Activated naive CD4-positive, alpha-beta T cell treated with anti-CD3 and anti-CD28 coated beads, Interleukin-2, amount 50 U/mL, for 24 hours (primary cell): ENCODE results near the gene RCC2.
"Not testable (repeated sequence)": the region's sequence is repeated elsewhere in the genome, so short reads cannot be mapped to it uniquely, and the experiment has no call there.

Source experiments
- H3K27ac Mint-ChIP-seq: one replicate; pipeline ENCODE4 v1.8.0; 2021; ENCODE audit warnings: mild to moderate bottlenecking, mixed read lengths
- H3K27me3 Mint-ChIP-seq: one replicate; pipeline ENCODE4 v1.8.0; 2021; ENCODE audit warnings: mixed read lengths
- H3K36me3 Mint-ChIP-seq: one replicate; pipeline ENCODE4 v1.8.0; 2021; ENCODE audit warnings: mixed read lengths
- H3K4me1 Mint-ChIP-seq: one replicate; pipeline ENCODE4 v1.8.0; 2021; ENCODE audit warnings: mixed read lengths
- H3K4me3 Mint-ChIP-seq: one replicate; pipeline ENCODE4 v1.8.0; 2021; ENCODE audit warnings: mild to moderate bottlenecking, mixed read lengths
- H3K9me3 Mint-ChIP-seq: one replicate; pipeline ENCODE4 v1.8.0; 2021; ENCODE audit warnings: mixed read lengths

The RCC2 gene

DNA sequence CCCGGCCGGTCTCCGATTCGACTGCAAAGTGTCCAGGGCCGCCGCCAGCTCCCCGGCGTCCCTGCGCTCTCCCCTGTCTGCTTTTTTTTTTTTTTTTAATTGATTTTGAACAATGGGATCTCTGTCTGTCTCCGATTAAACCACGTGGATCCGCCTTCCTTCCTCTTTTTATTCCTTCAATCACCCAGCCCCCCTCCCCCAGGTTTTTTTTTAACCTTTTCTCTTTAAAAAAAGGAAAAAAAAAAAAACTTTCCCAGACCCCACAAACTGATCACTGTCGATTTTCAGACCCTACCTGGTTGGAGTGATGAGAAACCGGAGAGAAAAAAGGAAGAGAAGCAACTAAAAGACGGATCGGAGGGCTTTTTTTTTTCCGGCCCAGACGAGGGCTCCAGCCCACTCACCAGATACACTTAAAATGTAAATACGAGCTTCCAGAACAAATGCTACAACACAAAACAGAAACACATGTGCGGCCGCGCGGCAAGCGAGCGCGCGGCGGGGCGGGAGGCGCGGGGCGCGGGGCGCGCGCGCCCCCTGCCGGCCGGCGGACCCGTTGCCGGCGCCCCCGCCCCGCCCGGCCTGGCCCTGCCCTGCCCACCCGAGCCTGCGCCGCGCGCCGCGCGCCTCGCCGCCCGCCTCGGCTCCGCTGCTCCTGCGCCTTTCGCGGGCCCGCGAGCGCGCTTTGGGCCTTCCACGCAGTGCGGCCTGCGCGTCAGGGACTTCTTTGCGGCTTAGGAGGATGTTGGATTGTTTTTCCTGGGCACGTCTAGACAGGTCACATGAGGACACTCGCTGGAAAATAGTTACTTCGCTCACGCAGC lies at the start of gene RCC2:
Gene RCC2 (minus strand): TSS at position 428 of the 824 bp plus-strand sequence. CDS start 1,163 bp downstream, outside the sequence.
- Mint-ChIP-seq H3K27me3 (no peaks in the 10 kb centered on the region), H3K4me1 (peaks cover 48% of the 10 kb centered on the region), H3K4me3 (peak within 1 kb of the TSS; percentile 97), H3K9me3 (no peaks in the 10 kb centered on the region), H3K27ac (peak within 1 kb of the TSS; percentile 99), H3K36me3 (no peaks in the 10 kb centered on the region)

DNA sequence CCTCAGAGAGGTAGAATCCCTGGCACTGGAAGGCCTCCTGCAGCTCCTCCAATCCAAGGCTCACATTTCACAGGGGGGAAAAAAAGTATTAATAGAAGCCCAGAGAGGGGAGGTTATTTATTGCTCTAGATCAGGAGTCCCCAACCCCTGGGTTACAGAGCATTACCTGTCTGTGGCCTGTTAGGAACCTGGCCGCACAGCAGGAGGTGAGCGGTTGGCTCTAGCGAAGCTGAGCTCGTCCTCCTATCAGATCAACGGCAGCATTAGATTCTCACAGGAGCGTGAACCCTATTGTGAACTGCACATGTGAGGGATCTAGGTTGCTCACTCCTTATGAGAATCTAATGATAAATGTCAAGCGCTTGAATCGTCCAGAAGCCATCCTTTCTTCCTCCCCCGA lies 46.8 kb upstream of the RCC2 start:
- no peaks in the 10 kb centered on the region for H3K4me1 Mint-ChIP-seq
- H3K27me3 Mint-ChIP-seq = peaks cover 2% of the 10 kb centered on the region
- no peak overlapping the region for H3K4me3 Mint-ChIP-seq
- H3K27ac Mint-ChIP-seq = no peak overlapping the region
- no peaks in the 10 kb centered on the region for H3K9me3 Mint-ChIP-seq
- no peaks in the 10 kb centered on the region for H3K36me3 Mint-ChIP-seq

- Mint-ChIP-seq H3K4me3 (no peak overlapping the region), H3K36me3 (no peaks in the 10 kb centered on the region), H3K27me3 (peaks cover 2% of the 10 kb centered on the region), H3K4me1 (no peaks in the 10 kb centered on the region), H3K27ac (no peak overlapping the region), H3K9me3 (no peaks in the 10 kb centered on the region)
Observed at GRCh38 chr1:17485281-17485680, 45.8 kb upstream of the RCC2 start.

GRCh38 chr1:17481981-17482380 lies 42.5 kb upstream of the RCC2 start:
- not testable (repeated sequence) for H3K27ac Mint-ChIP-seq, H3K36me3 Mint-ChIP-seq, H3K27me3 Mint-ChIP-seq, H3K4me1 Mint-ChIP-seq, H3K4me3 Mint-ChIP-seq, H3K9me3 Mint-ChIP-seq

DNA sequence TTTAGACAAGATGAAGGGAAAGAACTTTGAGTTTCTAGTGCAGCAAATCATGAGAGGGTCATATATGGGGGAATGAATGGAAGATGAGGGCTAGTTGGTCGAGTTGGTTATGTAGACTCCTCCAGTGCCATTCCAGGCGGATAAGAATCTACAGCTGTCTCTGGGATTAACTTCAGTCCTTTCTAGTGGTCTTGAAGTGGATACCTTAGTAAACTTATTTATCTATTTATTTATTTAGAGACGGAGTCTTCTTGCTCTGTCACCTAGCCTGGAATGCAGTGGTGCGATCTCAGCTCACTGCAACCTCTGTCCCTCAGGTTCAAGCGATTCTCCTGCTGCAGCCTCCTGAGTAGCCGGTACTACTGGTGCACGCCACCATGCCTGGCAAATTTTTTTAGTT lies 41.4 kb upstream of the RCC2 start:
- Mint-ChIP-seq H3K4me1 (no peaks in the 10 kb centered on the region), H3K27ac (no peak overlapping the region), H3K4me3 (no peak overlapping the region), H3K27me3 (no peaks in the 10 kb centered on the region), H3K9me3 (no peaks in the 10 kb centered on the region), H3K36me3 (no peaks in the 10 kb centered on the region)

GRCh38 chr1:17475752-17476151 lies 36.3 kb upstream of the RCC2 start:
- no peak overlapping the region for H3K27ac Mint-ChIP-seq
- H3K4me1 Mint-ChIP-seq = no peaks in the 10 kb centered on the region
- no peak overlapping the region for H3K4me3 Mint-ChIP-seq
- H3K27me3 Mint-ChIP-seq = no peaks in the 10 kb centered on the region
- no peaks in the 10 kb centered on the region for H3K36me3 Mint-ChIP-seq
- H3K9me3 Mint-ChIP-seq = no peaks in the 10 kb centered on the region

GRCh38 chr1:17474836-17475555 lies 35.5 kb upstream of the RCC2 start:
- H3K9me3 Mint-ChIP-seq, H3K27ac Mint-ChIP-seq, H3K4me1 Mint-ChIP-seq, H3K27me3 Mint-ChIP-seq, H3K4me3 Mint-ChIP-seq, H3K36me3 Mint-ChIP-seq: not testable (repeated sequence)

GRCh38 chr1:17472814-17473213 lies 33.3 kb upstream of the RCC2 start:
- H3K27me3 Mint-ChIP-seq = no peaks in the 10 kb centered on the region
- no peaks in the 10 kb centered on the region for H3K4me1 Mint-ChIP-seq
- H3K4me3 Mint-ChIP-seq = no peak overlapping the region
- no peaks in the 10 kb centered on the region for H3K36me3 Mint-ChIP-seq
- H3K27ac Mint-ChIP-seq = no peak overlapping the region
- H3K9me3 Mint-ChIP-seq = no peaks in the 10 kb centered on the region

DNA sequence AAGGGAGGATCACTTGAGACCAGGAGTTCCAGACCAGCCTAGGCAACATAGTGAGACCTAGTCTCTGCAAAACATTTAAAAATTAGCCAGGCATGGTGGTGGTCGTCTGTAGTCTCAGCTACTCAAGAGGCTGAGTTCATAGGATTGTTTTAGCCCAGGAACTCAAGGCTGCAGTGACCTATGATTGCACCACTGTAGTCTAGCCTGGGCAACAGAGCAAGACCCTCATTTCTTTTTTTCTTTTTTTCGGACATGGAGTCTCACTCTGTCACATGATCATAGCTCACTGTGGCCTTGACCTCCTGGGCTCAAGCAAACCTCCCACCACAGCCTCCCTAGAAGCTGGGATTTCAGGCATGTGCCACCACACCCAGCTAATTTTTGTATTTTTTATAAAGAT lies 31.9 kb upstream of the RCC2 start:
- no peaks in the 10 kb centered on the region for H3K9me3 Mint-ChIP-seq
- H3K27me3 Mint-ChIP-seq = no peaks in the 10 kb centered on the region
- H3K36me3 Mint-ChIP-seq = no peaks in the 10 kb centered on the region
- H3K4me3 Mint-ChIP-seq = no peak overlapping the region
- H3K27ac Mint-ChIP-seq = no peak overlapping the region
- H3K4me1 Mint-ChIP-seq = no peaks in the 10 kb centered on the region

GRCh38 chr1:17470021-17470799 lies 30.7 kb upstream of the RCC2 start:
- Mint-ChIP-seq H3K4me3 (no peak overlapping the region), H3K9me3 (no peaks in the 10 kb centered on the region), H3K36me3 (no peaks in the 10 kb centered on the region), H3K4me1 (no peaks in the 10 kb centered on the region), H3K27me3 (no peaks in the 10 kb centered on the region), H3K27ac (no peak overlapping the region)

DNA sequence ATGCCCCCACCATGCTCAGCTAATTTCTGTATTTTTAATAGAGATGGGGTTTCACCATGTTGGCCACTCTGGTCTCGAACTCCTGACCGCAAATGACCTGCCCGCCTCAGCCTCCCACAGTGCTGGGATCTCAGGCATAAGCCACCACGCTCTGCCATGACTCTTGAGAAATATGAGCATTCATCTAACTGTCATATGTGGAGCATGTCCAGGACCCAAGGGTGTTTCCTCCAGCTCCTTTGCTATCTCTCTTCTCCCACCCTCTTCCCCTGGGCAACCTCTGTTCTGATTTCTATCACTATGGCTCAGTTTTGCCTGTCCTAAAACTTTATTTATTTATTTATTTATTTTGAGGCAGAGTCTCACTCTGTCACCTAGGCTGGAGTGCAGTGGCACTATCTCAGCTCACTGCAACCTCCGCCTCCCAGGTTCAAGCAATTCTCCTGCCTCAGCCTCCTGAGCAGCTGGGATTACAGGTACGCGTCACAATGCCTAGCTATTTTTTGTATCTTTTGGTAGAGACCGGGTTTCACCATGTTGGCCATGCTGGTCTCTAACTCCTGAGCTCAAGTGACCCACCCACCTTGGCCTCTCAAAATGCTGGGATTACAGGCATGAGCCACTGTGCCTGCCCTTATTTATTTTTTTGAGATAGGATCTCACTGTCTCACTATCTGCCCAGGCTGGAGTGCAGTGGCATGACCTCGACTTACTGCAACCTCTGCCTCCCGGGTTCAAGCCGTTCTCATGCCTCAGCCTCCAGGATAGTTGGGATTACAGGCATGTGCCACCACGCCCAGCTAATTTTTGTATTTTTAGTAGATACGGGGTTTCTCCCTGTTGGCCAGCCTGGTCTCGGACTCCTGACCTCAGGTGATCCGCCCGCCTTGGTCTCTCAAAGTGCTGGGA lies 29.1 kb upstream of the RCC2 start:
- not testable (repeated sequence) for H3K36me3 Mint-ChIP-seq, H3K27ac Mint-ChIP-seq, H3K4me1 Mint-ChIP-seq, H3K9me3 Mint-ChIP-seq, H3K4me3 Mint-ChIP-seq, H3K27me3 Mint-ChIP-seq

GRCh38 chr1:17466359-17466758 lies 26.9 kb upstream of the RCC2 start:
- Mint-ChIP-seq H3K4me3 (no peak overlapping the region), H3K9me3 (no peaks in the 10 kb centered on the region), H3K27ac (no peak overlapping the region), H3K4me1 (no peaks in the 10 kb centered on the region), H3K36me3 (no peaks in the 10 kb centered on the region), H3K27me3 (no peaks in the 10 kb centered on the region)

- Mint-ChIP-seq H3K4me1 (no peaks in the 10 kb centered on the region), H3K4me3 (no peak overlapping the region), H3K36me3 (no peaks in the 10 kb centered on the region), H3K9me3 (no peaks in the 10 kb centered on the region), H3K27me3 (no peaks in the 10 kb centered on the region), H3K27ac (no peak overlapping the region)
Observed at GRCh38 chr1:17465228-17465627, 25.8 kb upstream of the RCC2 start.

DNA sequence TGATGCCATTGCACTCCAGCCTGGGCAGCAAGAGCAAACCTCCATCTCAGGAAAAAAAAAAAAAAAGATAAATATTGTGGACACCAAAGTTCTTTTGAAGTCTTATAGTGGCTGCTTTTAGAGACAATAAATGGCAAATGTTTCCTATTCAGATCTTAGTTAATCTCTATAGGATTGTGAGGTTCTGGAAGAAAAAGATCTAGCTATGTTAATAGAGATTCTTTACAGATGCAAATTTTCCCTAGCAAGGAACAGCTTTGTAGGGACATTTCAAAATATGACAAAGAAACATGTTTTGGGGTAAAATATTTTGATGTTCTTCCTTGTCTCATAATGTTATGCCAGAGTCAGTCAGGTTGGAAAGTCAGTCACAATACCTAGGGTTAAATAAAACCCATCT lies 24.5 kb upstream of the RCC2 start:
- H3K36me3 Mint-ChIP-seq = no peaks in the 10 kb centered on the region
- H3K9me3 Mint-ChIP-seq = no peaks in the 10 kb centered on the region
- peak overlapping the region; percentile 23 for H3K27ac Mint-ChIP-seq
- no peak overlapping the region for H3K4me3 Mint-ChIP-seq
- H3K4me1 Mint-ChIP-seq = no peaks in the 10 kb centered on the region
- no peaks in the 10 kb centered on the region for H3K27me3 Mint-ChIP-seq

GRCh38 chr1:17462669-17463068 lies 23.2 kb upstream of the RCC2 start:
- no peaks in the 10 kb centered on the region for H3K27me3 Mint-ChIP-seq
- H3K9me3 Mint-ChIP-seq = no peaks in the 10 kb centered on the region
- H3K4me1 Mint-ChIP-seq = no peaks in the 10 kb centered on the region
- no peak overlapping the region for H3K27ac Mint-ChIP-seq
- H3K36me3 Mint-ChIP-seq = no peaks in the 10 kb centered on the region
- no peak overlapping the region for H3K4me3 Mint-ChIP-seq
